Parathyroid adenoma (tissue), 2 donors: ENCODE measurements around the gene ACADS.

Source experiments
- H2AFZ ChIP-seq: fragments of 300-600 bp; sonication (generic); one replicate; pipeline ENCODE4 v1.7.0; 2017; ENCODE audit warnings: antibody characterized with exemption, mild to moderate bottlenecking
- H3K27ac ChIP-seq: fragments of 300-600 bp; sonication (generic); one replicate; pipeline ENCODE4 v1.7.0; 2017
- H3K27me3 ChIP-seq: fragments of 300-600 bp; sonication (generic); one replicate; pipeline ENCODE4 v1.7.0; 2017; ENCODE audit warnings: low read length; ENCODE audit not compliant: control insufficient read depth, insufficient read depth
- H3K36me3 ChIP-seq: fragments of 300-600 bp; sonication (generic); one replicate; pipeline ENCODE4 v1.7.0; 2017; ENCODE audit warnings: low read length; ENCODE audit not compliant: control insufficient read depth, insufficient read depth
- H3K4me1 ChIP-seq: fragments of 300-600 bp; sonication (generic); one replicate; pipeline ENCODE4 v1.7.0; 2017; ENCODE audit warnings: control low read depth
- H3K4me2 ChIP-seq: fragments of 300-600 bp; sonication (generic); one replicate; pipeline ENCODE4 v1.7.0; 2017; ENCODE audit warnings: low read length
- H3K4me3 ChIP-seq: fragments of 300-600 bp; sonication (generic); one replicate; pipeline ENCODE4 v1.7.0; 2017; ENCODE audit warnings: low read depth, low read length
- H3K79me2 ChIP-seq: fragments of 300-600 bp; sonication (generic); one replicate; pipeline ENCODE4 v1.7.0; 2017; ENCODE audit warnings: control low read depth
- H3K9ac ChIP-seq: fragments of 300-600 bp; sonication (generic); one replicate; pipeline ENCODE4 v1.7.0; 2017; ENCODE audit warnings: mild to moderate bottlenecking
- H3K9me3 ChIP-seq: fragments of 300-600 bp; sonication (generic); one replicate; pipeline ENCODE4 v1.7.0; 2017; ENCODE audit warnings: low read length; ENCODE audit not compliant: control insufficient read depth
- CTCF ChIP-seq: fragments of 300-600 bp; sonication (generic); IDR thresholded peaks from one replicate; pipeline ENCODE4 v1.7.0; 2017; ENCODE audit warnings: antibody characterized with exemption, mild to moderate bottlenecking
- donor health status: primary hyperparathyroidism.

ACADS gene

GRCh38 chr12:120721866-120722265 is 3.8 kb upstream of the ACADS start:
- Histone ChIP-seq H3K79me2 (peaks cover 5% of the 10 kb centered on the region), H3K9me3 (no peaks in the 10 kb centered on the region), H3K4me3 (no peak overlapping the region), H2AFZ (no peak overlapping the region), H3K36me3 (no peaks in the 10 kb centered on the region), H3K27ac (no peak overlapping the region), H3K4me2 (no peak overlapping the region), H3K4me1 (no peaks in the 10 kb centered on the region), H3K27me3 (no peaks in the 10 kb centered on the region), H3K9ac (no peak overlapping the region)
- no peak for TF ChIP-seq CTCF

GRCh38 chr12:120722784-120723183 is 2.8 kb upstream of the ACADS start:
- no peak overlapping the region for H3K4me2 ChIP-seq
- no peak overlapping the region for H2AFZ ChIP-seq
- H3K27me3 ChIP-seq: no peaks in the 10 kb centered on the region
- H3K27ac ChIP-seq: no peak overlapping the region
- peaks cover 5% of the 10 kb centered on the region for H3K79me2 ChIP-seq
- no peak for TF ChIP-seq CTCF
- H3K9me3 ChIP-seq: no peaks in the 10 kb centered on the region
- no peaks in the 10 kb centered on the region for H3K36me3 ChIP-seq
- H3K4me1 ChIP-seq: no peaks in the 10 kb centered on the region
- H3K9ac ChIP-seq: no peak overlapping the region
- H3K4me3 ChIP-seq: no peak overlapping the region

GRCh38 chr12:120724720-120725119 is 906 bp upstream of the ACADS start:
- Histone ChIP-seq H3K36me3 (no peaks in the 10 kb centered on the region), H3K4me3 (no peak overlapping the region), H2AFZ (no peak overlapping the region), H3K4me1 (no peaks in the 10 kb centered on the region), H3K27me3 (no peaks in the 10 kb centered on the region), H3K27ac (no peak overlapping the region), H3K79me2 (no peaks in the 10 kb centered on the region), H3K9ac (no peak overlapping the region), H3K4me2 (no peak overlapping the region), H3K9me3 (no peaks in the 10 kb centered on the region)
- TF ChIP-seq CTCF: no peak

- Histone ChIP-seq H3K36me3 (no peaks in the 10 kb centered on the region), H3K4me1 (no peaks in the 10 kb centered on the region), H3K27ac (no peak overlapping the region), H3K4me2 (peak overlapping the region; percentile 72), H3K4me3 (peak overlapping the region; percentile 55), H3K27me3 (no peaks in the 10 kb centered on the region), H3K9me3 (no peaks in the 10 kb centered on the region), H2AFZ (peak overlapping the region; percentile 94), H3K9ac (no peak overlapping the region), H3K79me2 (no peaks in the 10 kb centered on the region)
- no peak for TF ChIP-seq CTCF
These were observed 421 bp upstream of the ACADS start for GRCh38 chr12:120725151-120725658.

GRCh38 chr12:120726510-120726793 is 826 bp downstream of the ACADS start:
- H3K4me2 ChIP-seq: peak overlapping the region; percentile 72
- H3K79me2 ChIP-seq: no peaks in the 10 kb centered on the region
- H3K27me3 ChIP-seq: no peaks in the 10 kb centered on the region
- H3K9me3 ChIP-seq: no peaks in the 10 kb centered on the region
- H3K4me1 ChIP-seq: no peaks in the 10 kb centered on the region
- H3K9ac ChIP-seq: no peak overlapping the region
- H3K27ac ChIP-seq: no peak overlapping the region
- TF ChIP-seq CTCF: no peak
- no peak overlapping the region for H3K4me3 ChIP-seq
- H3K36me3 ChIP-seq: no peaks in the 10 kb centered on the region
- no peak overlapping the region for H2AFZ ChIP-seq
